GM23248 (cell line): ENCODE measurements around the gene NOXO1.

Experiments
- EZH2 ChIP-seq: fragments of 200-600 bp; sonication (generic); IDR thresholded peaks from 2 replicates; pipeline ENCODE4 v1.6.1; 2018; ENCODE audit warnings: antibody characterized with exemption, mild to moderate bottlenecking; ENCODE audit not compliant: insufficient read depth, poor library complexity, severe bottlenecking
- EZH2phosphoT487 ChIP-seq: fragments of 200-600 bp; sonication (generic); IDR thresholded peaks from 2 replicates; pipeline ENCODE4 v1.6.1; 2018; ENCODE audit warnings: antibody characterized with exemption, moderate library complexity, mild to moderate bottlenecking, low read depth; ENCODE audit not compliant: insufficient read depth

GRCh38 chr16:1976951-1977874 lies 4.1 kb downstream of the NOXO1 start:
- TF ChIP-seq EZH2phosphoT487: no peak
- TF ChIP-seq EZH2: no peak
